ENCODE data around the gene PHF13. TPM values are rescaled to one million over a fixed set of nuclear protein-coding genes. Genes with fewer than 3 reads are reported as not detected.
A peak's percentile ranks its signal among the peaks of the same experiment; 100 is the strongest.
"Not testable (repeated sequence)": the region's sequence is repeated elsewhere in the genome, so short reads cannot be mapped to it uniquely, and the experiment has no call there.

PHF13 gene
- total RNA-seq, 1 experiment from 2014 or later = 5.7 TPM

DNA sequence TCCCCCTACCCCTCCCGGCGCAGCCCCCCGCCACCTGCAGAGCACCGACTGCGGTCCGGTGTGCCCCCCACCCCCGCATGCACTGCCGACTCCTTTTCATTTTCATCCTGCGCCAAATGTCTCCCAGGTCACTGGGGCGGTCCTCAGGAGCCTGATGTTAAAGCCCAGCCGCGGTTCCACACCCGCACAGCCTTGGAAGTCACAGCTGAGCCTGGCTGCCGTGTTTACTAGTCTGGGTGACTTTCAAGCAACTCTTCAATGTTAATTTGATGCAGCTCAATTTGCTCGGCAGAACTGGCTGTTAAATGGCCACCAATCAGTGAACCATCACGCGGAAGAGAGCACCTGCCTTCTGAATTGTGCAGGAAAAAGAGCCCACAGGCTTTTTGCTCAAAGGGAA is 38.4 kb downstream of the PHF13 start:
- Histone ChIP-seq H4K20me1 (ENCODE audit: insufficient read depth, low read depth, low read length) (no peaks in the 10 kb centered on the region), H3K9me2 (replicated peaks; ENCODE audit: insufficient read depth, low read length) (no peaks in the 10 kb centered on the region), H2AFZ (ENCODE audit: low read length) (no peak overlapping the region), H3K4me1 (ENCODE audit: low read length) (no peaks in the 10 kb centered on the region), H3K4me2 (ENCODE audit: low read depth, low read length, poor library complexity, severe bottlenecking) (no peak overlapping the region), H3K27ac (ENCODE audit: low read length) (no peak overlapping the region), H3K79me2 (ENCODE audit: low read length) (peaks cover 13% of the 10 kb centered on the region), H3K9me3 (ENCODE audit: low read length) (no peaks in the 10 kb centered on the region), H3K9ac (ENCODE audit: low read length) (no peak overlapping the region), H3K4me3 (ENCODE audit: low read length) (no peak overlapping the region), H3K27me3 (ENCODE audit: low read length) (no peaks in the 10 kb centered on the region), H3K36me3 (ENCODE audit: insufficient read depth, low read length) (peaks cover 15% of the 10 kb centered on the region; the same call in 1 of the 2 replicates)
- DNase-seq = no peak

DNA sequence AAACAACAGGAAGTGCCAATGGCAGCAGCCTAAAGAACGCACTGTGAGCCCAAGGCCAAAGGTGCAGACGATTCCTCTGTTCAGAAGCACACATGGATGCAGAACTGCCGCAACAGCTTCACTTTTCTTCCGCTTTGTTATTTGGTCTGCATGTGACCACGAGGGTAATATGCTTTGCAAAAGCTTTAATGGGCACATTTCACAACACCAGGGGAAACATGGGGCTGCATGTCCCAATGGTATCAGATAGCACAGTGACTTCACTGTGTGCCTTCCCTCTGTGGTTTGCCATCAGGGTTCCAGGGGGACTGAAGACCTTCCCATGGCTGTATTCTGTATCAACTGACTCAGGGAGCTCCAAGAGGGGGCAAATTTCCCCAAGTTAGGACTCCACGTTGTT is 39.5 kb downstream of the PHF13 start:
- Histone ChIP-seq H3K9me2 (replicated peaks; ENCODE audit: insufficient read depth, low read length) (no peaks in the 10 kb centered on the region), H3K9me3 (ENCODE audit: low read length) (no peaks in the 10 kb centered on the region), H3K79me2 (ENCODE audit: low read length) (peaks cover 17% of the 10 kb centered on the region), H3K4me3 (ENCODE audit: low read length) (no peak overlapping the region), H3K36me3 (ENCODE audit: insufficient read depth, low read length) (peaks cover 15% of the 10 kb centered on the region; the same call in 1 of the 2 replicates), H3K27ac (ENCODE audit: low read length) (no peak overlapping the region), H3K4me1 (ENCODE audit: low read length) (no peaks in the 10 kb centered on the region), H3K4me2 (ENCODE audit: low read depth, low read length, poor library complexity, severe bottlenecking) (no peak overlapping the region), H3K9ac (ENCODE audit: low read length) (no peak overlapping the region), H2AFZ (ENCODE audit: low read length) (no peak overlapping the region), H4K20me1 (ENCODE audit: insufficient read depth, low read depth, low read length) (no peaks in the 10 kb centered on the region), H3K27me3 (ENCODE audit: low read length) (no peaks in the 10 kb centered on the region)
- no peak for DNase-seq

DNA sequence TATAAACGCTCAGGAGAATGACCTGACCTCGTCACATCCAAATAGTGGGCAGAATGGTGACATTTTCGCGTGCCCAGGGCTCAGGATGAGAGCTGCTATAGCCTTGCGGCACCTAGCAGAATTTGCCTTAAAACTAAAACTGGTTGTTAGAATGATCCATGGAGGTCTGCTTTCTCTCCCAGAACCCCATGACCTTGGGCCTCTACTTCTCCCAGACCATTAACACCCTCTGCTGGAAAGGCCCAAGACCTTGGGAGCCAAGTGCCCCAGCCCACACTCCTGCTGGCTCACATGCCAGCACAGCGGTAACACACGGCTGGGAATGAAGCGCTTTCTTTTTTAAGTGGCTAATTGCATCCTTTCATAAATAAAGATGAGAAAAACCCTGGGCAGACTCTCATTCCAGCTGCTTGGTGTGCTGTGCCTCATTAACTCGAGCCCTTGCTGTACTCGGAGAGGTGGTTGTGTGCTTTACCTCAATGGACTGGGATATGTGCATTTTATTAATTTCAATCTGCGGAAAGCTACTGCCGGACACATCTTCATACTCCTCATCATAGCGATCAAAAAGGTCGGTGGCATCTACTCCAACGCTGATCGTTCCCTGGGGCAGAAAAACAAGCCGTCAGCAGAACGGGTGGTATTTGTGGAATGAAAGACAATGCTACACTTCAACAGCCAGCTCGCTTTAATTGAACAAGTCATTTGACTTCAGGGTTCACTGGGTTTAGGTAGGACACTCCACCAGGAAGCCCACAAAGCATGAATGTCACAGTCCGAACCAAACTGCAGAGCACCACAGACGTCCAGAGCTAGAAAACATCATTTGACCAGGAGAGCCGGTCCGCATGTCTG is 40.1 kb downstream of the PHF13 start:
- Histone ChIP-seq H3K9me3 (ENCODE audit: low read length) (no peaks in the 10 kb centered on the region), H3K4me2 (ENCODE audit: low read depth, low read length, poor library complexity, severe bottlenecking) (no peak overlapping the region), H3K9me2 (replicated peaks; ENCODE audit: insufficient read depth, low read length) (no peaks in the 10 kb centered on the region), H3K27ac (ENCODE audit: low read length) (no peak overlapping the region), H3K27me3 (ENCODE audit: low read length) (no peaks in the 10 kb centered on the region), H4K20me1 (ENCODE audit: insufficient read depth, low read depth, low read length) (no peaks in the 10 kb centered on the region), H3K79me2 (ENCODE audit: low read length) (peaks cover 22% of the 10 kb centered on the region), H3K9ac (ENCODE audit: low read length) (no peak overlapping the region), H3K36me3 (ENCODE audit: insufficient read depth, low read length) (peaks cover 15% of the 10 kb centered on the region; the same call in 1 of the 2 replicates), H3K4me1 (ENCODE audit: low read length) (no peaks in the 10 kb centered on the region), H2AFZ (ENCODE audit: low read length) (no peak overlapping the region), H3K4me3 (ENCODE audit: low read length) (no peak overlapping the region)
- DNase-seq = no peak

DNA sequence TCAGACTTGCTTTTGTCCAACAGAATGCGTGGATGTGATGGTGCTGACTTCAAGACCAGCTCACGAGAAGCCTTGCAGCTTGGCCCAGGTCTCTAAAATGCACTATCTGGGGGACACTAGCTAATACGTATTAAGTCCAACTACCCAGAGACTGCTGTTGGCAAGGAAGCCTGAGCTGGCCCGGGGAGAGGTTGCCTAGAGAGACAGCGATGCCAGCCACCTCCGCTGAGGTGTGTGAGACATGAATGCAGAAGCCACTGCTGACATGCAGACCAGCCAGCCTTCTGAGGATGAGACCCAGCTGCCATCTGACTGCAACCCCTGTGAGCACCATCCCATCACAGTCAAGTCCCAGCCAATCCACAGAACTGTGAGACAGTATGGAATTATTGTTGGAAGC is 43.6 kb downstream of the PHF13 start:
- Histone ChIP-seq H3K36me3 (ENCODE audit: insufficient read depth, low read length) (peaks cover 12% of the 10 kb centered on the region; the same call in 1 of the 2 replicates), H2AFZ (ENCODE audit: low read length) (no peak overlapping the region), H3K9ac (ENCODE audit: low read length) (no peak overlapping the region), H3K27ac (ENCODE audit: low read length) (no peak overlapping the region), H3K9me2 (replicated peaks; ENCODE audit: insufficient read depth, low read length) (no peaks in the 10 kb centered on the region), H4K20me1 (ENCODE audit: insufficient read depth, low read depth, low read length) (no peaks in the 10 kb centered on the region), H3K4me1 (ENCODE audit: low read length) (no peaks in the 10 kb centered on the region), H3K9me3 (ENCODE audit: low read length) (no peaks in the 10 kb centered on the region), H3K4me3 (ENCODE audit: low read length) (no peak overlapping the region), H3K79me2 (ENCODE audit: low read length) (peaks cover 46% of the 10 kb centered on the region), H3K4me2 (ENCODE audit: low read depth, low read length, poor library complexity, severe bottlenecking) (no peak overlapping the region), H3K27me3 (ENCODE audit: low read length) (no peaks in the 10 kb centered on the region)
- DNase-seq = no peak

DNA sequence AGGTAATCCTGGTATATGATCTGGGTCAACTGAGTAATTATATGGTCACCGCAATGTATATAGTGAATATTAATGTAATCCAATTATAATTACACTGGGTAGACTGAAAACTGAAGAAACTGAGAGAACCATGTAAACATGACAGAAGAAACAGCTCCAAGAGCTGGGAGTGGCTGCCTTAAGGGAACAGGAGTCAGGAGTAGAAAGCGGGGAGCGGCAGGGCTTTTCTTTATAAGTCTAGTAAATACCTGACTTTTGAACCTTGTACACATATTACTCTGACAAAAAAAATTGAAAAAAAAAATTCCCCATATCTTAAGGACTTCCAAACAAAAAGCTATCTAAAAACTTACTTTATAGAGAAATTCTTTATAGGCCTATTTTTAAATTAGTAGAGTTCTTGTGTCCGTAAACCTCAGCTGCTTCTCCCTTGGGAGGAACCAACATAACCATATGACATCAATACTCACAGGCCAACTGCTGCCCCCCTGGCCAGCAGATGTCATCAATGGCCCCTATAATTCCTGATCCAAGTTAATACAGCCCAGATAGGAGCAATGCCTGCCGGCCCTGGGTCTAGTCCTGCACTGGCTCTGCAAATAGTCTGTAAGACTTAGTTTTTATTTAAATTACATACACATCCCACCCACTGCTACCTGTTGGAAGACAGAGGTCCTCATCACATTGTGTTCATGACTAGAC is 45.0 kb downstream of the PHF13 start:
- DNase-seq = no peak
- H3K9ac ChIP-seq (ENCODE audit: low read length) = no peak overlapping the region
- H3K79me2 ChIP-seq (ENCODE audit: low read length) = peaks cover 57% of the 10 kb centered on the region

DNA sequence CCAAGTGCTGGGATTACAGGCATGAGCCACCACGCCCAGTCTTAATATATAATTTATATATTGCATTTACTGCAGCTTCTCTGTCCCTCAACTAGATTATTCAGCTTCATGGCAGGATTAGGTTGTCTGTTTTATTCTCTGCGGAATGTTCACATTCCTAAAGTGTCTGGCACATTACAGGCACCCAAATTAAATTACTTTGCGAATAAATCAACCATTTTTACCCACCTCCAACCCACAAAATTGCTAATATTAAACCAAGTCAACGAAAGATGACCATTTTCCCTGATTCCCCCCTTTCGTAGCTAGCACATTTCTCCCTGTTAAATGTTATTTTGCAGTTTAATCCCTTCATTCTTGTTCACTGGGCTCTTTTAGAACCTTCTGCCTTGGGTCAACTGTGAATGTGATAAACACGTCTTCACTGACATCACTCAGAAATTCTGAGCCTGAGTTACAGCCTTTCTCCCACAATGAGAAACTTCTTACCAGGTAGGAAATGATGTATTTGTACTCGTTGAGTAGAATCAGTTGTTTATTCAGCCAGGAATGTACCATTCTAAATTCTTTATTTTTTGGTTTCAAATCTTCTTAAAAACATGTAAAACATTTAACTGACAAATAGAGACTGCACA is 47.0 kb downstream of the PHF13 start:
- no peak overlapping the region for H2AFZ ChIP-seq (ENCODE audit: low read length)
- no peak overlapping the region for H3K4me3 ChIP-seq (ENCODE audit: low read length)
- peaks cover 65% of the 10 kb centered on the region for H3K79me2 ChIP-seq (ENCODE audit: low read length)
- H3K9ac ChIP-seq (ENCODE audit: low read length) = no peak overlapping the region
- H4K20me1 ChIP-seq (ENCODE audit: insufficient read depth, low read depth, low read length) = no peaks in the 10 kb centered on the region
- H3K4me2 ChIP-seq (ENCODE audit: low read depth, low read length, poor library complexity, severe bottlenecking) = no peak overlapping the region
- H3K9me3 ChIP-seq (ENCODE audit: low read length) = no peaks in the 10 kb centered on the region
- no peaks in the 10 kb centered on the region for H3K9me2 ChIP-seq (replicated peaks; ENCODE audit: insufficient read depth, low read length)
- H3K4me1 ChIP-seq (ENCODE audit: low read length) = no peaks in the 10 kb centered on the region
- no peak overlapping the region for H3K27ac ChIP-seq (ENCODE audit: low read length)
- no peak for DNase-seq
- peaks cover 17% of the 10 kb centered on the region for H3K36me3 ChIP-seq (ENCODE audit: insufficient read depth, low read length)
- no peaks in the 10 kb centered on the region for H3K27me3 ChIP-seq (ENCODE audit: low read length)

More for the DNA sequence above, 45.0 kb downstream of the PHF13 start:
- Histone ChIP-seq H3K9me2 (replicated peaks; ENCODE audit: insufficient read depth, low read length) (no peaks in the 10 kb centered on the region), H4K20me1 (ENCODE audit: insufficient read depth, low read depth, low read length) (no peaks in the 10 kb centered on the region), H3K27me3 (ENCODE audit: low read length) (no peaks in the 10 kb centered on the region), H3K4me2 (ENCODE audit: low read depth, low read length, poor library complexity, severe bottlenecking) (no peak overlapping the region), H3K36me3 (ENCODE audit: insufficient read depth, low read length) (peaks cover 12% of the 10 kb centered on the region; the same call in 1 of the 2 replicates), H3K27ac (ENCODE audit: low read length) (no peak overlapping the region), H3K4me1 (ENCODE audit: low read length) (no peaks in the 10 kb centered on the region), H3K9me3 (ENCODE audit: low read length) (no peaks in the 10 kb centered on the region), H2AFZ (ENCODE audit: low read length) (no peak overlapping the region), H3K4me3 (ENCODE audit: low read length) (no peak overlapping the region)

DNA sequence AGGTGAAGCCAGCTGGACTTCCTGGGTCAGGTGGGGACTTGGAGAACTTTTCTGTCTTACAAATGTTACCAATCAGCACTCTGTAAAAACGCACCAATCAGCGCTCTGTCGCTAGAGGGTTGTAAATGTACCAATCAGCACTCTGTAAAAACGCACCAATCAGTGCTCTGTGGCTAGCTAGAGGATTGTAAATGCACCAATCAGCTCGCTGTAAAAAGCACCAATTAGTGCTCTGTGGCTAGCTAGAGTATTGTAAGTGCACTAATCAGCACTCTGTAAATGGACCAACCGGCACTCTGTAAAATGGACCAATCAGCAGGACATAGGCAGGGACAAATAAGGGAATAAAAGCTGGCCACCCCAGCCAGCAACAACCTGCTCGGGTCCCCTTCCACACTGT is 48.9 kb downstream of the PHF13 start:
- H3K4me2 ChIP-seq (ENCODE audit: low read depth, low read length, poor library complexity, severe bottlenecking); H2AFZ ChIP-seq (ENCODE audit: low read length); H3K9me3 ChIP-seq (ENCODE audit: low read length); H3K27ac ChIP-seq (ENCODE audit: low read length); H3K4me3 ChIP-seq (ENCODE audit: low read length); H3K9ac ChIP-seq (ENCODE audit: low read length); H4K20me1 ChIP-seq (ENCODE audit: insufficient read depth, low read depth, low read length); H3K9me2 ChIP-seq (replicated peaks; ENCODE audit: insufficient read depth, low read length); H3K4me1 ChIP-seq (ENCODE audit: low read length); H3K27me3 ChIP-seq (ENCODE audit: low read length): not testable (repeated sequence)
- DNase-seq = peak; percentile 50
- peaks cover 32% of the 10 kb centered on the region for H3K36me3 ChIP-seq (ENCODE audit: insufficient read depth, low read length)
- H3K79me2 ChIP-seq (ENCODE audit: low read length) = peaks cover 63% of the 10 kb centered on the region

DNA sequence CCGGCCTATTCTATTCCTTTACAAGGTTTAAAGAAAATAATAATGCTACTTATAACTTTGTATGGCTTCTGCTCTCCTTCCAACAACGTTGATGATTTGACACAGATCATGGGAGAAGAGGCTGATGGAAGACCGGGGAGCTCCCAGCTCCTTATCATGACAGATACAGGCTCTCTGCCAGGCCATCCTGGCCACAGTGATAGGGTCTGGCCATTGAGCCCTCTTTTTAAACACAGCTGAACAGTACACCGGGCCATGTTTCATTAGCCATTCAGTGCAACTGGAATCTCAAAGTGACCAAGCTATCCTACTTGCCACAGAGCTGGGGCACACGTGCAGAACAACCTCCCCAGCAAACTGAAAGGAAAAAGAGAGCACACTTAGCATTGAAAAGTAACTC is 53.2 kb downstream of the PHF13 start:
- H2AFZ ChIP-seq (ENCODE audit: low read length) = no peak overlapping the region
- H3K9me3 ChIP-seq (ENCODE audit: low read length) = no peaks in the 10 kb centered on the region
- H3K9me2 ChIP-seq (replicated peaks; ENCODE audit: insufficient read depth, low read length) = no peaks in the 10 kb centered on the region
- H3K9ac ChIP-seq (ENCODE audit: low read length) = no peak overlapping the region
- DNase-seq = no peak
- H3K36me3 ChIP-seq (ENCODE audit: insufficient read depth, low read length) = peaks cover 32% of the 10 kb centered on the region
- no peaks in the 10 kb centered on the region for H3K27me3 ChIP-seq (ENCODE audit: low read length)
- H3K79me2 ChIP-seq (ENCODE audit: low read length) = peaks cover 46% of the 10 kb centered on the region
- H3K4me3 ChIP-seq (ENCODE audit: low read length) = no peak overlapping the region
- H3K27ac ChIP-seq (ENCODE audit: low read length) = no peak overlapping the region
- H3K4me2 ChIP-seq (ENCODE audit: low read depth, low read length, poor library complexity, severe bottlenecking) = no peak overlapping the region
- H4K20me1 ChIP-seq (ENCODE audit: insufficient read depth, low read depth, low read length) = no peaks in the 10 kb centered on the region
- H3K4me1 ChIP-seq (ENCODE audit: low read length) = no peaks in the 10 kb centered on the region

All from Karpas-422 (cell line).